A172 (cell line): Measurements from ENCODE around the gene KCNC2. TPM values are rescaled to one million over a fixed set of nuclear protein-coding genes. Genes with fewer than 3 reads are reported as not detected.

ENCODE experiments used
- DNase-seq: peaks from one replicate; pipeline ENCODE4 v3.0.0-alpha.2; 2015; ENCODE audit warnings: low spot score
- total RNA-seq: library from RNA; depleted of rRNA; stranded (reverse); fragments of >200 nt; shearing (Covaris generic); gene quantifications from 2 replicates; pipeline ENCODE4 v1.2.3, GENCODE V29; 2014; rRNA removed

KCNC2 gene
- total RNA-seq, 1 experiment from 2014 or later, result not detected

GRCh38 chr12:75058228-75058627 lies 151.4 kb downstream of the KCNC2 start:
- DNase-seq, result no peak

- DNase-seq, result no peak
These were observed 160.9 kb downstream of the KCNC2 start for GRCh38 chr12:75048767-75049166.

DNA sequence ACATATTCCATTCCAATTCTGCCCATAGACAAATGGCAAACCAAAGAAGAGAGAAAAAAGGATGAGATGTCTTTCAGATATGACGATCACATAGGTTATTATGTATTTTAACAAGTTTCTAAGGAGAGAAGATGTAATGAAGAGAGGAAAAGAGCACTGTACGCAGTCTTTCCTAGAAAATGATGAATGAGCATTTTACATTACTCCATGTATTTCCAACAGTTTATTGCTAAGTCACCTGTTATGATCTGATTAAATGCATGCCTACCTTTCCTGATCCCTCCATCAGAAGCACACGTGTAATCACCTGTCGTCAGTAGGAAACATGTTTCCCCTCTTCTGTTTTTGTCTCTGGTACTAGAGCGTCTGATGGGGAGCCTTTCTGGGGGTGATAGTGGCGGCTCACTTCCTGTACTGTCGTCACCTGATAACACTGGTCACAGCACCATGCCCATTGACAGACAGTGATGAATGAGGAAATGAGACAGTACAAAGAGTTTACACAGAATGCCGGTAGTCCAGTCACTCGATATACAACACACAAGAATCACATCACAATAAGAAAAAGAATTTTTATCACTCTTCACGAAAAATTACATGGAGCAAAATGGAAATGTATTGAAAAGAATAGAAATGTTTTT lies 161.6 kb downstream of the KCNC2 start:
- DNase-seq, result no peak

DNA sequence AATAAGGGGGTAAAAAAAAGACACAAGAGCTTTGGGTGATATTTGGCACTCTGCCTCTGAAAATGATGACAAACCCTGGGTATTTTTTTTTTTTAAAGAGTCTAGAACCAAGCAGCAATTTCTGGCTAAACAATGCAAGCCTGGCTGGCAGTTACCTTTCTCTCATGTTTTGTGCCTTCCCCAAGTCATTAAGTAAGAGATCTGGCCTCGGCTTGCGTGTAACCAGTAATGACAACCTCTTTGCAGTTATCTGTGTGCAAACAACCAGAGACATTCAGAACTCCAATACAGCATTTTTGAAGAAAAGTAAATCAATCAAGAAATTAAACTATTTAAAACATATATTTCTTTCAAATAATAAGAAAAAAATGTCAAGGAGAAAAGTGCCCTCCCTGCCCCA lies 167.5 kb downstream of the KCNC2 start:
- DNase-seq, result no peak

DNA sequence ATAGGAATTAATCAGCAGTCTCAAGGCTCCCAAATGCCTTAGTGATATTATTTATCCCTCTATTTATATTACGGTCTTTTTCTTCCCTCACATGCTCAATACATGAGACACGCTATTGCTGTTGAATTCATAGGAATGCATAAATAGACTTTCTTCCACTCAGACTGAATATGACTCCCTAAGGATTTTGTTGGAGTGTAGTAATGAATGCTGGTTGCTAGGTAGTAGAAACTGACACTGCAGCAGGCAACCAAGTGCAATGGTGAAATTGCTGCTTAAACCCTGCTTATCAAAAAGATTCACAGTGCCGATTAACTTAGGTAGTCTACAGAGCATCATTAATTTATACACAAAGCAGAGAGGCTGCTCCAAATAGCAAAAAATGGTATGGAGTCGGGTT lies 168.2 kb downstream of the KCNC2 start:
- DNase-seq, result no peak

DNA sequence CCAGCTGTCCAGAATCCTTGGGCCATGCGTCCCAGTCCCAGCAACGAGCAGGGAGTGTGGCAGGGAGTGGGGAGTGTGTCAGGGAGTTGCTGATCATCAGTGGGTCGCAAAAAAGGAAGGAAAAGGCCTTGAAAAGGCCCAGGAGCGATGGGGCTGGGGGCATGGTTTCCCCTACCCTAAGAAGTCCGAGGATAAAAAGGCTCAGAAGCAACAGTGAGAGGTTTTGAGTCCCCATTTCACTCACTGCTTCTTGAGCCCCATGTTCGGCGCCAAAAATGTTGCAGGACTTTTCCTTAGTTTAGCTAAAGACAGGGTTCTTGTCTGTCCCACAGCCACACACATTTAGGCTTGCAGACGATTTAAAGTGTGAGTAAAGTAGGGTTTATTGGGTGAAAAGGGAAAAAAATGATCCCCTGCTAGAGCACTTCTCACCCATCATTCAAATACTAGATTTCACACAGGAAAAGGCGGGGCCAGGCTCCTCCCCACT lies 189.5 kb downstream of the KCNC2 start:
- DNase-seq, result no peak

- no peak for DNase-seq
These were observed 198.5 kb downstream of the KCNC2 start for GRCh38 chr12:75011120-75011519.

DNA sequence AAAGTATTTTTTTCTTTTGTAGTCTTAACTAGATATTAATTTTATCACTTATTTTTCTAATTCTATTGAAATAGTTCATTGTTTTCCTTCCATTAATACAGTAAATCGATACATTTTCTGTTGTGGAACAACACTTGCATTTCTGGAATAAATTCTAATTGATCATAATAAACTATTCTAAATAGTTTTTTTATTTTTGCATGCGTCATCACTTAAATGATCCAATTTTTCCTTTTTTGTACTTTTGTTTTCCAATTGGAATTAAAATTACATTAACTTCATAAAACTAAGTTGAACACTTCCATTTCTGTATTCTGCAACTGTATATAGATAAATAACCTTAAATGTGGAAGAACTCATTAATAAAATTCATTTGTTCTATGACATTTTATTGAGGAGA lies 202.5 kb downstream of the KCNC2 start:
- no peak for DNase-seq

DNA sequence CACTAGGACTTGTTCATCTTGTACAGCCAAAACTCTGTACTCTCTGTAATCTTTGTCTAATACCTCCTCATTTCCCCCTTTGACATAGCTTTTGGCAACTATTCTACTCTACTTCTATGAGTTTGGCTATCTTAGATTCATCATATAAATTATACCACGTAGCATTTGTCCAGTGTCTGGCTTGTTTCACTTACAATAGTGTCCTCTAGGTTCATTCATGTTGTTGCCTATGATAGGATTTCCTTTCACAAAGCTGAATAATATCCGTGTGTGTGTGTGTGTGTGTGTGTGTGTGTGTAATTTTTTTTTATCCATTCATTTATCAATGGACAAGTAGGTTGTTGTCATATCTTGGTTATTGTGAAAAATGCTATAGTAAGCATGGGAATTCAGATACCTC lies 209.5 kb downstream of the KCNC2 start:
- DNase-seq, result no peak

DNA sequence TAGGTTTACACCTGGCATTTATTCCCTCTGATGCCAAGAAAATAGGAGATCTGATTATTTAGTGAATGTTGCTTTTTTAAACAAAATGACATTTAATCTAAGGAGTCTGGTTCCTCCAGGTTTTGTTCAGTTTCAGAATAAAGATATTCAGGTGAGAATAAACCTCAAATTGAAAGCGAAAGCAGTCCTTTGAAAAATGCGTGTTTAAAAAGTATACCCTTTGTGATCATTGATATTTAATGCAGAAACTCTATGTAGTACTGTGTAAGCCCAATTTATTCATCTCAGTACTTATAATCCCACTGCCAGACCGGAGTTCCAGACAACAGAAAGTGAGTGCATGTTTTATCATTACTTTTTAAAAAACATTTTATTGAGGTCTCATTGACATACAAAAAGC lies 210.2 kb downstream of the KCNC2 start:
- no peak for DNase-seq

Other genes with a start within 250 kb of the KCNC2 start
- 3.8 and 4.8 TPM in 2 replicates for gene CAPS2, start 120.5 kb upstream of the KCNC2 start, total RNA-seq
- not detected in 2 replicates for gene GLIPR1L1, start 124.8 kb upstream of the KCNC2 start, total RNA-seq
- 0.24 and 0.76 TPM in 2 replicates for gene GLIPR1L2, start 181.2 kb upstream of the KCNC2 start, total RNA-seq